Large intestine (tissue), 3 donors: ENCODE measurements around the gene PUS1. TPM values are rescaled to one million over a fixed set of nuclear protein-coding genes. Genes with fewer than 3 reads are reported as not detected.

ENCODE experiments used
- DNase-seq, 2 donors: peaks; one replicate each; pipeline versions ENCODE4 v3.0.0 to v3.0.0-alpha.2; 2013
- H3K27ac ChIP-seq: one replicate; pipeline ENCODE4 v1.5.1; 2013; ENCODE audit warnings: low read length
- H3K27me3 ChIP-seq: 2 replicates; pipeline ENCODE4 v1.6.1; 2013; ENCODE audit warnings: low read length; ENCODE audit not compliant: control insufficient read depth, insufficient read depth
- H3K36me3 ChIP-seq: 2 replicates; pipeline ENCODE4 v1.6.1; 2013; ENCODE audit warnings: low read length; ENCODE audit not compliant: control insufficient read depth, insufficient read depth
- H3K4me1 ChIP-seq: one replicate; pipeline ENCODE4 v1.6.1; 2013; ENCODE audit warnings: low read length; ENCODE audit not compliant: control insufficient read depth, insufficient read depth
- H3K4me3 ChIP-seq: one replicate; pipeline ENCODE4 v1.5.1; 2013; ENCODE audit warnings: low read length
- H3K9me3 ChIP-seq: one replicate; pipeline ENCODE4 v1.6.1; 2013; ENCODE audit warnings: mild to moderate bottlenecking, low read depth, low read length, moderate library complexity; ENCODE audit not compliant: control insufficient read depth
- WGBS: methylation state at CpG from one replicate; pipeline ENCODE4 v1.1.5; 2013; ENCODE audit warnings: low lambda C conversion rate; ENCODE audit not compliant: insufficient coverage; 5-methylcytosine and 5-hydroxymethylcytosine counted together
- polyA plus RNA-seq: library from polyadenylated mRNA; unstranded; fragments of 120-200 nt; gene quantifications from one replicate; pipeline ENCODE4 v1.2.1, GENCODE V29; 2013

The PUS1 gene
- polyA plus RNA-seq, 1 donor, result 26.1 TPM

DNA sequence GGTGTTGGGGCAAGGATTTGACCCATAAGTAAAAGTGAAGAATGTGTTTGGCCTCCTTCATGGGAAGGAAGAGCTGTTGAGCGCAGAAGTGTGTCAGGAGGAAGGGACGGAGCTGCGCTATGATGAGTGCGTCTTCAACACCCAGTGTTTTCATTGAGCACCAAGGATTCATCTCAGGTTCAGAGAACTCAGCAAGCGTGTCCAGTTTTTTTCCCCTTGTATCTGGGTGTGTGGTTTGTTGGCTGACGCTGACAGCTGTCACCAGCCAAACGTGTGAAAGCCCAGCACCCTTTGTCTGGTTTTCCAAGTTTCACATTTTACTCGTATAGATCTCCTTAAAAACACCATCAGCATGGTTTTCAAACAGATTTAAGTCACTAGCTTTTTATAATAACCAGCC, 33.0 kb downstream of the PUS1 start:
- no CpG with 5 or more reads among the region's 8 CpGs for WGBS
- Histone ChIP-seq H3K27ac (no peak overlapping the region), H3K4me1 (no peaks in the 10 kb centered on the region), H3K9me3 (no peaks in the 10 kb centered on the region), H3K27me3 (no peaks in the 10 kb centered on the region), H3K36me3 (peaks cover 10% of the 10 kb centered on the region), H3K4me3 (no peak overlapping the region)
- DNase-seq, result no peak

DNA sequence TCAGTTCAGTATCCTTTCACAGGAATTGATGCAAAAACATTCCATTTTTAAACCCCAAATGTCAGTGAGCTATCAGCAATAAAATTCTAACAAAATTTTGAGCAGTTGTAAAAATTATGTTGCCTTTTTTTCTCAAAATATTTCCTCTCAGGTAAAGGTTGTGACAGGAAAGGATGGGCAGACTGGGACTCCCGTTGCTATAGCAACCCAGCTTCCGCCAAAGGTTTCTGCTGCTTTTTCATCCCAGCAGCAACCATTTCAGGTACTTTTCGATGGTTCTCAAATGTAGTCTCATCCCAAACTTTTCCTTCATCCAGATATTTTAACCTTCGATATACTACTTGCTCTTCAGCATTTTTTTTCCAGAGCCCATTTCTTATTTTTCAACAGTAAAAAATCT, 34.3 kb downstream of the PUS1 start:
- Histone ChIP-seq H3K9me3 (no peaks in the 10 kb centered on the region), H3K4me3 (no peak overlapping the region), H3K27ac (no peak overlapping the region), H3K36me3 (peaks cover 10% of the 10 kb centered on the region), H3K4me1 (no peaks in the 10 kb centered on the region), H3K27me3 (no peaks in the 10 kb centered on the region)
- 87% methylated on average over 4 of the region's 4 CpGs for WGBS
- no peak for DNase-seq

- H3K4me1 ChIP-seq, result no peaks in the 10 kb centered on the region
- no peak overlapping the region for H3K4me3 ChIP-seq
- H3K9me3 ChIP-seq, result no peaks in the 10 kb centered on the region
- no peaks in the 10 kb centered on the region for H3K27me3 ChIP-seq
- H3K36me3 ChIP-seq, result peaks cover 8% of the 10 kb centered on the region
- WGBS, result no CpG with 5 or more reads among the region's 2 CpGs
- H3K27ac ChIP-seq, result no peak overlapping the region
- DNase-seq, result no peak
These were observed 36.0 kb downstream of the PUS1 start for GRCh38 chr12:131965073-131965472.

GRCh38 chr12:131971226-131971625, 42.1 kb downstream of the PUS1 start:
- Histone ChIP-seq H3K4me3 (no peak overlapping the region), H3K36me3 (peaks cover 2% of the 10 kb centered on the region), H3K4me1 (no peaks in the 10 kb centered on the region), H3K9me3 (no peaks in the 10 kb centered on the region), H3K27ac (no peak overlapping the region), H3K27me3 (no peaks in the 10 kb centered on the region)
- no peak for DNase-seq
- WGBS, result no CpG with 5 or more reads among the region's 1 CpG

DNA sequence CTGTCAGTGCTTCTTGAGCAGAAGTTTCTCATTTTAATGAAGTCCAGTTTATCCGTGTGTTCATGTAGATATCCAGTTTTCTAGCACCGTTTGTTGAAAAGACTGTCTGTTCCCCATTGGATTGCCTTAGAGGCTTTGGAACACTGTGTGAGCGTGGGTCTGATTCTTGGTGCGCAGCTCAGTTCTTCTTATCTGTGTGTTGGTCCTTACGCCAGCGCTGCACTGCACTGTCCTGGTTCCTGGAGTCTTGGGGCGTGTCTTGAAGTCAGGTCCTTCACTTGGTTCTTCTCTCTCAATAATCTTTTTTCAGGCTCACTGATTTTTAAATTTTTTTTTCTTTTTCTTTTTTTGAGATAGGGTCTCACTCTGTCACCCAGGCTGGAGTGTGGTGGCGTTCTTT, 46.2 kb downstream of the PUS1 start:
- DNase-seq, result no peak
- Histone ChIP-seq H3K4me3 (no peak overlapping the region), H3K27ac (no peak overlapping the region), H3K27me3 (no peaks in the 10 kb centered on the region), H3K9me3 (no peaks in the 10 kb centered on the region), H3K36me3 (peaks cover 12% of the 10 kb centered on the region), H3K4me1 (no peaks in the 10 kb centered on the region)
- WGBS, result no CpG with 5 or more reads among the region's 8 CpGs

- Histone ChIP-seq H3K27ac (no peak overlapping the region), H3K27me3 (no peaks in the 10 kb centered on the region), H3K4me1 (no peaks in the 10 kb centered on the region), H3K4me3 (no peak overlapping the region), H3K9me3 (no peaks in the 10 kb centered on the region), H3K36me3 (peaks cover 48% of the 10 kb centered on the region)
- no peak for DNase-seq
- no CpG with 5 or more reads among the region's 12 CpGs for WGBS
These were observed 50.5 kb downstream of the PUS1 start for GRCh38 chr12:131979606-131980005.

GRCh38 chr12:131980263-131980662, 51.2 kb downstream of the PUS1 start:
- no peaks in the 10 kb centered on the region for H3K27me3 ChIP-seq
- H3K9me3 ChIP-seq, result no peaks in the 10 kb centered on the region
- no CpG with 5 or more reads among the region's 3 CpGs for WGBS
- H3K4me3 ChIP-seq, result no peak overlapping the region
- no peaks in the 10 kb centered on the region for H3K4me1 ChIP-seq
- H3K36me3 ChIP-seq, result peaks cover 51% of the 10 kb centered on the region
- no peak for DNase-seq
- no peak overlapping the region for H3K27ac ChIP-seq

DNA sequence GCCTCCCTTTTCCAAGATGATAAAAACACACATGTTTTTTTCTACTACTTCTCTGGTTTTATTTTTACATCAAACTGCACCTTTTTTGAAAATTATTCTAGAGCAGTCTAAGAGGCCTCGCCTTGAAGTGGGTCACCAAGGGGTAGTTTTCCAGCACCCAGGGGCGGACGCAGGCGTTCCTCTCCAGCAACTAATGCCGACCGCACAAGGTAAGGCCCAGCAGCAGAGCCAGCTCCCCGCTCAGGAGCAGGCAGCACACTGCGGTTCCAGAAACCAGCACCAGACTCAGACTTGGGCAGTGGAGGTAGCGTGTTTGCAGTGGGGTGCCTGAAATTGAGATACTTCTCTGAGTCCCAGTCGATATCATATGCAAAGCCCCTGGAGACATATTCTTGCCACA, 52.3 kb downstream of the PUS1 start:
- Histone ChIP-seq H3K9me3 (no peaks in the 10 kb centered on the region), H3K4me1 (no peaks in the 10 kb centered on the region), H3K36me3 (peaks cover 60% of the 10 kb centered on the region), H3K27me3 (no peaks in the 10 kb centered on the region), H3K4me3 (no peak overlapping the region), H3K27ac (no peak overlapping the region)
- DNase-seq, result no peak
- no CpG with 5 or more reads among the region's 10 CpGs for WGBS

GRCh38 chr12:131982041-131982440, 53.0 kb downstream of the PUS1 start:
- H3K4me3 ChIP-seq, result no peak overlapping the region
- DNase-seq, result no peak
- peaks cover 67% of the 10 kb centered on the region for H3K36me3 ChIP-seq
- H3K27ac ChIP-seq, result no peak overlapping the region
- no peaks in the 10 kb centered on the region for H3K9me3 ChIP-seq
- H3K4me1 ChIP-seq, result no peaks in the 10 kb centered on the region
- WGBS, result no CpG with 5 or more reads among the region's 17 CpGs
- H3K27me3 ChIP-seq, result no peaks in the 10 kb centered on the region

DNA sequence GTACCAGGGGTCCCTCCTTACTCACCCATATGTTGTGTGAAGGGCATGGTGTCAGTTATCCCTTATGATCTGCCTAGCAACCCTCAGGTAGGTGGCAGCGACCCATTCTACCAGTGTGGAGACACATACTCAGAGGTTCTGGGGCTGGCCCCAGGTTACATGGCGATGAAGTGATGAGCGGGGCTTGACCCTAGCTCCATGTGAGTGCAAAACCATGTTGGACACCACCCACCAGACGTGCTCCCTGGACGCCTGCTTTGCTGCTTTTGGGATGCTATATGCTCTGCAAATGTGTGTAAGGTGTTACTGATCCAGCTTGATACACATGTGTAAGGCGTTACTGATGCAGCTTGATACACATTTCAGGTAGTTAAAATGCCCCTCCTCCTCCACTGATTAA, 54.0 kb downstream of the PUS1 start:
- Histone ChIP-seq H3K27me3 (no peaks in the 10 kb centered on the region), H3K36me3 (peaks cover 75% of the 10 kb centered on the region)

GRCh38 chr12:131983554-131983953, 54.5 kb downstream of the PUS1 start:
- H3K4me3 ChIP-seq, result no peak overlapping the region
- no peaks in the 10 kb centered on the region for H3K4me1 ChIP-seq
- DNase-seq, result no peak
- no peak overlapping the region for H3K27ac ChIP-seq
- no peaks in the 10 kb centered on the region for H3K27me3 ChIP-seq
- 80% methylated on average over 1 of the region's 6 CpGs for WGBS
- no peaks in the 10 kb centered on the region for H3K9me3 ChIP-seq
- H3K36me3 ChIP-seq, result peaks cover 80% of the 10 kb centered on the region

More for the DNA sequence above, 54.0 kb downstream of the PUS1 start:
- WGBS, result no CpG with 5 or more reads among the region's 6 CpGs
- H3K4me1 ChIP-seq, result no peaks in the 10 kb centered on the region
- H3K27ac ChIP-seq, result no peak overlapping the region
- no peak overlapping the region for H3K4me3 ChIP-seq
- no peaks in the 10 kb centered on the region for H3K9me3 ChIP-seq
- DNase-seq, result no peak
